Uterus (tissue), 2 donors: ENCODE data around the gene ALX1.

Source experiments
- CTCF ChIP-seq, 4 experiments: fragments of 200-600 bp in 2 of 4; fragments of 450-650 bp in 2 of 4; sonication (generic) in 2 of 4; IDR thresholded peaks; one replicate each; pipeline ENCODE4 v1.5.1; 2016 to 2019; ENCODE audit warnings: antibody characterized with exemption in 4 of 4, mild to moderate bottlenecking in 2 of 4, moderate library complexity in 1 of 4
- POLR2A ChIP-seq, 2 donors: fragments of 450-650 bp; IDR thresholded peaks; one replicate each; pipeline ENCODE4 v1.6.1; 2016; ENCODE audit warnings: antibody characterized with exemption in 2 of 2, mild to moderate bottlenecking in 1 of 2, moderate library complexity in 1 of 2

- TF ChIP-seq CTCF (IDR thresholded peaks at IDR 0.05): no peak
- no peak for TF ChIP-seq POLR2A (IDR thresholded peaks at IDR 0.05)
Measured at GRCh38 chr12:85275374-85275773, 4.6 kb upstream of the ALX1 start.
